Epithelial cell of esophagus (primary cell): ENCODE measurements around the gene PLSCR1.

Experiments
- DNase-seq: peaks from one replicate; pipeline ENCODE4 v3.0.0; 2010; ENCODE audit warnings: low read depth
- H3K4me3 ChIP-seq: 2 replicates; pipeline ENCODE4 v1.5.1; 2011; ENCODE audit warnings: mild to moderate bottlenecking, low read length, control low read depth
- TF ChIP-seq, protein P1 (sequence below): IDR thresholded peaks from 2 replicates; pipeline ENCODE4 v1.5.1; 2011; ENCODE audit warnings: low read depth, mild to moderate bottlenecking, low read length, control low read depth, inconsistent platforms; ENCODE audit not compliant: insufficient read depth; ENCODE audit errors: missing control alignments

Gene PLSCR1

GRCh38 chr3:146542978-146543377 lies 1.4 kb downstream of the PLSCR1 start:
- peak overlapping the region; percentile 76 for H3K4me3 ChIP-seq
- TF ChIP-seq, protein P1, sequence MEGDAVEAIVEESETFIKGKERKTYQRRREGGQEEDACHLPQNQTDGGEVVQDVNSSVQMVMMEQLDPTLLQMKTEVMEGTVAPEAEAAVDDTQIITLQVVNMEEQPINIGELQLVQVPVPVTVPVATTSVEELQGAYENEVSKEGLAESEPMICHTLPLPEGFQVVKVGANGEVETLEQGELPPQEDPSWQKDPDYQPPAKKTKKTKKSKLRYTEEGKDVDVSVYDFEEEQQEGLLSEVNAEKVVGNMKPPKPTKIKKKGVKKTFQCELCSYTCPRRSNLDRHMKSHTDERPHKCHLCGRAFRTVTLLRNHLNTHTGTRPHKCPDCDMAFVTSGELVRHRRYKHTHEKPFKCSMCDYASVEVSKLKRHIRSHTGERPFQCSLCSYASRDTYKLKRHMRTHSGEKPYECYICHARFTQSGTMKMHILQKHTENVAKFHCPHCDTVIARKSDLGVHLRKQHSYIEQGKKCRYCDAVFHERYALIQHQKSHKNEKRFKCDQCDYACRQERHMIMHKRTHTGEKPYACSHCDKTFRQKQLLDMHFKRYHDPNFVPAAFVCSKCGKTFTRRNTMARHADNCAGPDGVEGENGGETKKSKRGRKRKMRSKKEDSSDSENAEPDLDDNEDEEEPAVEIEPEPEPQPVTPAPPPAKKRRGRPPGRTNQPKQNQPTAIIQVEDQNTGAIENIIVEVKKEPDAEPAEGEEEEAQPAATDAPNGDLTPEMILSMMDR = no peak
- DNase-seq = no peak

DNA sequence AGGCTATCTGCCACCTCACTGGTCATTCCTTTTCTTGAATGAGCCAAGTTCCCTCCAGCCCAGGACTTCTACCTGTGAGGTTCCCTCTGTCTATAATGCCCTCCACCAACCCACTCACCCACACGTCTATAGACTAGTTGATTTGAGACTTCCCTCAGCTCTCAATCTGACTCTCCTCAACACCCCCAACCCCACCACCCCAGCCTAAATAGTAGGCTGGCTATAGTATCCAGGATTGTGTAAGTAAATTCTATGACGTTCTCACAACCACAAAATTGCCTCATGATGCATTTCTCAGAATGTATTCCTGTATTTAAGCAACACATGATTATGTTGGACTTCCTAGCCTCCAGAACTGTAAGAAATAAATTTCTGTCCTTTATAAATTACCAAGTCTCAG lies 2.2 kb downstream of the PLSCR1 start:
- TF ChIP-seq, protein P1 = no peak
- no peak overlapping the region for H3K4me3 ChIP-seq
- DNase-seq = no peak

GRCh38 chr3:146540978-146541377 lies 3.4 kb downstream of the PLSCR1 start:
- TF ChIP-seq, protein P1 = no peak
- no peak for DNase-seq
- no peak overlapping the region for H3K4me3 ChIP-seq

GRCh38 chr3:146540236-146540635 lies 4.2 kb downstream of the PLSCR1 start:
- no peak overlapping the region for H3K4me3 ChIP-seq
- TF ChIP-seq, protein P1 = no peak
- no peak for DNase-seq

GRCh38 chr3:146539315-146539714 lies 5.1 kb downstream of the PLSCR1 start:
- DNase-seq = no peak
- TF ChIP-seq, protein P1 = no peak
- no peak overlapping the region for H3K4me3 ChIP-seq

GRCh38 chr3:146537603-146538002 lies 6.8 kb downstream of the PLSCR1 start:
- DNase-seq = no peak
- H3K4me3 ChIP-seq = no peak overlapping the region
- TF ChIP-seq, protein P1 = no peak

GRCh38 chr3:146536681-146537080 lies 7.7 kb downstream of the PLSCR1 start:
- H3K4me3 ChIP-seq = no peak overlapping the region
- TF ChIP-seq, protein P1 = no peak
- DNase-seq = no peak
